Stimulated activated CD4-positive, alpha-beta T cell treated with anti-CD3 and anti-CD28 coated beads, TNF-alpha, amount 100 ng/mL, for 1 hour (primary cell): Measurements from ENCODE around the gene GSTM2.
"Not testable (repeated sequence)": the region's sequence is repeated elsewhere in the genome, so short reads cannot be mapped to it uniquely, and the experiment has no call there.

ENCODE experiments used
- DNase-seq, 3 donors: peaks; one replicate each; pipeline ENCODE4 v3.0.0-alpha.2; 2020; ENCODE audit warnings: low read depth in 3 of 3, low spot score in 1 of 3

Gene GSTM2

DNA sequence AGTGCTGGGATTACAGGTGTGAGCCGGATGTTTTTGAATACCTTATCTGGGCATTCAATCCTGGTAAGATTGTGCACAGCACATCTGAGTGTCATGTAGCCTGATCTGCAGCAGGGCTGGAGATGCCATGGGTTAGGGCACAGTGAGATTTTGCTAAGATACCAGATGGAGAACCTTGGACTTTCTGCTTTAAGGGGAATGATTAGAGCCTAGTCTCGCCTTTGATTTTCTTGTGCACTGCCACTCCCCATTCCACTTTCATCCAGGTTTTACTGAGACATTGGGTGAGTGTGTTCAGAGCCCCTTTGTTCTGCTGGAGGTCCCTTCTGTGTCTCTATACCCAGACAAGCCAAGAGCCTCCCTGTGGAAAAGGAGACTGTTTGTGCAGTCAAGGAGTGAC lies 6.0 kb downstream of the GSTM2 start:
- DNase-seq: not testable (repeated sequence)

DNA sequence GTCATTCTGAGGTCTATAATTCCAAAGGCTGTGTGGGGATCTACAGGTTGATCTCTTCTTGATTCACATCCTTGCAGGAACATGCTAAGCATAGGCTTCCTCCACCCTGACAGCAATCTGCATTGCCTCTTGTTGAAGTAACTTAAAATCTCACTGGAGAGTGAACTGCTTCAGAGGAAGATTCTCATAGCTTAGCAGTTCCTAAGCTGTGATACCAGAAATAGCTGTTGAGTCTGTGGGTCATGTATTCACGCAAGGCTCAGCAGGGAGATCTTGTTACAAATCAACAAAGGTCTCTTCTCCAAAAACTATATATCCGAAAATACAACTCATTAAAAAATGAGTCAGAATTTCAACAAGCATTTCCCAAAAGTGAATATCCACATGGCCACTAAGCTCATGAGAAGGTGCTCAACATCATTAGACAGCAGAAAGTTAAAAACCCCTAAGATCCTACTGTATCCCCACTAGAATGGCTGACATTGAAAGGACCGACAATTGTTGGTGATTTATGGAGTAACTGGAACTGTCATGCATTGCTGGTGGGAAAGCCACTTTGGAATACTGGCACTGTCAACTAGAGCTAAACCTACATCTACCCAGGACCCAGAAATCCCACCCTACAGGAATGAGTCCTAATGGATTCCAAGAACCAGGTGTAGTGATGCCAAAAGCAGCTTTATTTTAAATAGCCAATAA lies 9.0 kb downstream of the GSTM2 start:
- DNase-seq: not testable (repeated sequence)

DNA sequence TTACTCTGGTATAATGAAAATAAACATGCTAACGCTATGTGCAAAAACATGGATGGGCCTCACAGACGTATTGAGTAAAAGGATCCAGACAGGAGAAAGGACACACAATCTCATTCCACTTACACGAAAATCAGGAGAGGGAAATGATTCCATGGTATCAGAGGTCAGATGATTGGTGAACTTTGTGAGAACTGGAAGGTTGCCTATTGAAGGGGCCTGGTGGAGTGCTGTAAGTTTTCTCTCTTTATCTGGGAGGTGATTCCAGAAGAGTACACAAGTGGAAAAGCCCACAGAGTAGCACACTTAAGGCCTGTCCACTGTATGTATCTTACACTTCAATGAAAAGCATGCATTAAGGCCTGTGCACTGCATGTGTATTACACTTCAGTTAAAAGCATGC lies 9.6 kb downstream of the GSTM2 start:
- no peak for DNase-seq

DNA sequence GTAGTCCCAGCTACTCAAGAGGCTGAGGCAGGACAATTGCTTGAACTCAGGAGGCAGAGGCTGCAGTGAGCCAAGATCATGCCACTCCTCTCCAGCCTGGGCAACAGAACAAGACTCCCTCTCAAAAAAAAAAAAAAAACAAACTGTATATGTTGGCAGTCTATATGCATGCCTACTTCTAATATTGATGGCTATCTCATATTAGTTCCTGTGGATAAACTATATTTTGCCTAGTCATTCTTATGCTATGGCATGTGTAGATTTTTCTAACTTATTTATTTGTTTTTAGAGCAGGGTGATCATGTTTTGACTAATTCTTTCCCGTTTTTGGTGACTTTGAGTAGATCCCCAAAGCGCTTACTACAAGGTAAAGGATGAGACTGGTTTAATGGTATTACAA lies 10.8 kb downstream of the GSTM2 start:
- not testable (repeated sequence) for DNase-seq

DNA sequence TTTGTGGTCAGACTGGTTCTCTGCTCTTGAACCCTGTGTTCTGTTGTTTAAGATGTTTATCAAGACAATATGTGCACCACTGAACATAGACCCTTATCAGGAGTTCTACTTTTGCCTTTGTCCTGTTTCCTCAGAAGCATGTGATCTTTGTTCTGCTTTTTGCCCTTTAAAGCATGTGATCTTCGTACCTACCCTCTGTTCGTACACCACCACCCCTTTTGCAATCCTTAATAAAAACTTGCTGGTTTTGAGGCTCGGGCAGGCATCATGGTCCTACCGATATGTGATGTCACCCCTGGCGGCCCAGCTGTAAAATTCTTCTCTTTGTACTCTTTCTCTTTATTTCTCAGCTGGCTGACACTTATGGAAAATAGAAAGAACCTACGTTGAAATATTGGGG lies 16.9 kb downstream of the GSTM2 start:
- DNase-seq: not testable (repeated sequence)

DNA sequence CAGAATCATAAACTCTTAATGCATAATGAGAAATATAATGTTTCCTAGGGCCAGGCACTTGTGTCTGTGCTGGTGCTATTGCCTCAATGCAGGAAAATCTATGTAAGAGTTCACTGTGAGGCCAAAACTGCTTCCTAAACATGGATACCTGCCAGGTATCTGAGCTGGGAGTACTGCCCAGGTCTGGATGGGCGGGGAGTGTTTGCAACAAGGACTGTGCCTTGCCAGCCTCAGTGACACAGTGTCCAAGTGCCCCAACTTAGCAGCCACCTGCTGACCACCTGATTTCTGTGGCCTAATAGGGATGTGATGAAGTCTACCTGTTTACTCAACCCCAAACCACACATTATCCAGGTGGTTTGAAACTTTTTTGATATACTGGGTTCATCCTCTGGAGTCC lies 17.5 kb downstream of the GSTM2 start:
- DNase-seq: not testable (repeated sequence)

DNA sequence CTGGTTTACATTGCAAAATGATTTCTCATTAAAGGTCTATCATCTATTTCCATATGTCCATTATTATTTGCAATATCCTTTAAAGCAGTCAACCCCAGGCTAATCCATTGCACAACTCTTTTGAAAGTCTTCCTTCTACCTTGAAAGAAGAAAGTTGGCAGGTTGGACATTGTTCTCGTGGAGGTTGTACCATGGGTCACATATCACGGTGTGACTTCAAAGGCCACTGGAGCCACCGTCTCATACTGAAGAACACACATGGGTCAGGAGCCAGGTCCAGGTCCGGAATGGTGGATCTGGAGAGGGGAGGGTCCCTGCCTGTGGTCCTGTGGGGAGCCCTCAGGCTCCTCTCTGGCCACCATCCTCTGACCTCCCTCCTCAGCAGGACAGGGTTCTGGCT lies 18.0 kb downstream of the GSTM2 start:
- not testable (repeated sequence) for DNase-seq

DNA sequence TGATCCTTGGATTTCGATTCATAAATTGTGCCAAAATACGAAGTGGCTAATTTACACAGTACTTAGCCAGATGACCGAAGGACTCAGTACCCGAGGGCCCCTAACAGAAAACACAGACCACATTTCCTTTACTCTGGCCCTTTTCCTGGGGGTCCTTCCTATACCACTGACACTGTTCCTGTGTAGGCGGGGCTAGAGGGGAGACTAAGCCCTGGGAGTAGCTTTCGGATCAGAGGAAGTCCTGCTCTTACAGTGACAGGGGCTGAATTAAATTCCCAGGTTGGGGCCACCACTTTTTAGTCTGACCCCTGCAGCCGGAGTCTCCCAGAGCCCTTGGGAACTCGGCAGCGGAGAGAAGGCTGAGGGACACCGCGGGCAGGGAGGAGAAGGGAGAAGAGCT lies 19.3 kb downstream of the GSTM2 start:
- not testable (repeated sequence) for DNase-seq

DNA sequence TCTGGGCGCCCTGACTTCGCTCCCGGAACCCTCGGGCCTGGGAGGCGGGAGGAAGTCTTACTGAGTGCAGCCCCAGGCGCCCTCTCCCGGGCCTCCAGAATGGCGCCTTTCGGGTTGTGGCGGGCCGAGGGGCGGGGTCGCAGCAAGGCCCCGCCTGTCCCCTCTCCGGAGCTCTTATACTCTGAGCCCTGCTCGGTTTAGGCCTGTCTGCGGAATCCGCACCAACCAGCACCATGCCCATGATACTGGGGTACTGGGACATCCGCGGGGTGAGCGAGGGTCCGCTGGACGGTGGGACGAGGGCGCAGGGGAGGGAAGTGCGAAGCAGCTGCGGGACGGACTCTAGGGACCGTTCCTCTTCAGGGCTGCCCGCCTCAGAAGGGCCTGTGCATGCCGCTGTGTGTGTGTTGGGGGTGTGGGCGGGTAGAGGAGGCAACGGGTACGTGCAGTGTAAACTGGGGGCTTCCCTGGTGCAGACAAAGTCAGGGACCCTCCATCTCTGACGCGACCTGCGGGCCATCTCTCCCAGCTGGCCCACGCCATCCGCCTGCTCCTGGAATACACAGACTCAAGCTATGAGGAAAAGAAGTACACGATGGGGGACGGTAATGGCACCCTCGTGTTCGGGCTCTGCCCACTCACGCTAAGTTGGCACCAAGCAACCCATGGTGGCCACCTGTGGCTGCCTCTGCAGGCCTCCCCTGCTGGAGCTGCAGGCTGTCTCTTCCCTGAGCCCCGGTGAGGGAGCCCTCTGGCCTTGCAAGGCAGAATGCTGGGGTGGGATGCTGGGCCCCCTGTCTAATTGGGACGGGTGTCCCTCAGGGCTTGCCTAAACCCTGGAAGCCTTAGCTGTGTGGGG lies 20.0 kb downstream of the GSTM2 start, which contains the start of gene GSTM1:
TSS of gene GSTM1 (plus strand) at position 177 of the 859 bp plus-strand sequence. CDS start at position 234, 57 bp downstream.
- DNase-seq: peak in 2 of 3 donors; percentile 30 to 70

DNA sequence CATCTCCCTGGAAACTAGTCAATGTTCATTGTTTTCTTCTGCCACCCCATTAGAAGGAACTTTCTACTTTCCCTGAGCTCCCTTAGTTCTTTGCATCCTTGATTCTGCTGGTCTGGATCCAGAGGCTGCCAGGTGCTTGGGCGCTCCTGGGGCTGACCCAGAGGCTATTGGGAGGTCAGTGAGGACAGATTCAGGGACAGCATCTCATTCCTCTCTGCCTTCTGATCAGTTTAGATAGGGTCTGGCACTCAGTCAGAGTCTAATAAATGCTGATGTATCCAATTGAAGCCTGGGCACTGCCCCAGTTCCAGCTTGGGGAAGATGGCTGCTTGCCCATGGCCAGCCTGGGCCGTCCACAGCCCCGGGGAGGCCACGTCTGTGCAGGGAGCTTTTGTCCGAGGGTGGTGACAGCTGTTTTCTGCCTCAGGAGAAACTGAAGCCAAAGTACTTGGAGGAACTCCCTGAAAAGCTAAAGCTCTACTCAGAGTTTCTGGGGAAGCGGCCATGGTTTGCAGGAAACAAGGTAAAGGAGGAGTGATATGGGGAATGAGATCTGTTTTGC lies 22.1 kb downstream of the GSTM2 start:
- DNase-seq: no peak

DNA sequence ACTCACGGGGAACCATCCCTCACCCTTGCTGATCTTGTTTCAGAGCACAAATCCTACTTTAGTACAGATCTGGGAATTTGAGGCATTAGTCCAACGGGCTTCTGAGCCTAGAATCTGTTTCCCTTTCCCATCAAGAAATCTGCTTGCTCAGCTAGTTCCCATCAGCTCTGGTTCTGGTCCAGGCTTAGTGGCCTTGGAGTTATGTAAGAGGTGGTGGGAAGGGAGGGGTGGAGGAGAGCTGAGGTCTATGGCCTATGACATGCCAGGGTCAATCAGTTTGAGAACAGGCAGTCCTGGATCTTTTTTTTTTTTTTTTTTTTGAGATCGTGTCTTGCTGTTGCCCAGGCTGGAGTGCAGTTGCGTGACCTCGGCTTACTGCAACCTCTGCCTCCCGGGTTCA lies 23.9 kb downstream of the GSTM2 start:
- no peak for DNase-seq

DNA sequence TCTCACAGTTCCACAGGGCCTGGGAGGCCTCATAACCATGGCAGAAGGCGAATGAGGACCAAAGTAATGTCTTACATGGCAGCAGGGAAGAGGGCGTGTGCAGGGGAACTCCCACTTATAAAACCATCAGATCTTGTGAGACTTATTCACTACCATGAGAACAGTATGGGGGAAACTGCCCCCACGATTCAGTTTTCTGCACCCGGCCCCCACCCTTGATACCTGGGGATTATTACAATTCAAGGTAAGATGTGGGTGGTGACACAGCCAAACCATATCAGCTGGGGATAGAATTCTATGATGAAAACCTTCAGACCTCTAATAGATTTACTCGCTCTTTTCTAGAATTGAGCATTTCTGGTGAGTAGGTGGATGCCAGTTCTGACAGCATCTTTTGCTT lies 26.5 kb downstream of the GSTM2 start:
- DNase-seq: not testable (repeated sequence)

DNA sequence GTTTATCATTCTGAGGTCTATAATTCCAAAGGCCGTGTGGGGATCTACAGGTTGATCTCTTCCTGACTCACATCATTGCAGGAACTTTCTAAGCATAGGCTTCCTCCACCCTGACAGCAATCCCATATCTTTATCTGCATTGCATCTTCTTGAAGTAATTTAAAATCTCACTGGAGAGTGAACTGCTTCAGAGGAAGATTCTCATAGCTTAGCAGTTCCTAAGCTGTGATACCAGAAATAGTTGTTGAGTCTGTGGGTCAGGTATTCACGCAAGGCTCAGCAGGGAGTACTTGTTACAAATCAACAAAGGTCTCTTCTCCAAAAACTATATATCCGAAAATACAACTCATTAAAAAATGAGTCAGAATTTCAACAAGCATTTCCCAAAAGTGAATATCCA lies 27.3 kb downstream of the GSTM2 start:
- DNase-seq: not testable (repeated sequence)

DNA sequence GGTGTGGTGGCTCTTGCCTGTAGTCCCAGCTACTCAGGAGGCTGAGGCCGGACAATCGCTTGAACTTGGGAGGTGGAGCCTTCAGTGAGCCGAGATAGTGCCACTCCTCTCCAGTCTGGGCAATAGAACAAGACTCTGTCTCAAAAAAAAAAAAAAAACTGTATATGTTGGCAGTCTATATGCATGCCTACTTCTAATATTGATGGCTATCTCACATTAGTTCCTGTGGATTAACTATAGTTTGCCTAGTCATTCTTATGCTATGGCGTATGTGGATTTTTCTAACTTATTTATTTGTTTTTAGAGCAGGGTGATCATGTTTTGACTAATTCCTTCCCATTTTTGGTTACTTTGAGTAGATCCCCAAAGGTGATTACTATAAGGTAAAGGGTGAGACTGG lies 29.2 kb downstream of the GSTM2 start:
- no peak for DNase-seq

DNA sequence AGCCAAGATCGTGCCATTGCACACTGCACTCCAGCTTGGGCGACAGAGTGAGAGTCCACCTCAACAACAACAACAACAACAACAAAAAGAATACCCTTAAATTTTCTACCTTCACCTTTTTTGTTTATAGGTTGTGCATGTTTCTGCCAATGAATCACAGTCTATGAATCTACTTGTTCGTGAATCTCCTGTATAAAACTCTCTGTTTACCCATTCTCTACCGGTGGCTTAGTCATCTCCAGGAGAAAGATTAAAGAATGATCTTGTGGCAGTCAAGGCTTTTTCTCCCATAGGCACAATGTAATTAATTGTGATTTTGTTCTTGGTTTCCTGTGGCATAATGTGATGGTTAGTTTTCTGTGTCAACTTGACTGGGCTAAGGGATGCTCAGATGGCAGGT lies 30.0 kb downstream of the GSTM2 start:
- DNase-seq: not testable (repeated sequence)

DNA sequence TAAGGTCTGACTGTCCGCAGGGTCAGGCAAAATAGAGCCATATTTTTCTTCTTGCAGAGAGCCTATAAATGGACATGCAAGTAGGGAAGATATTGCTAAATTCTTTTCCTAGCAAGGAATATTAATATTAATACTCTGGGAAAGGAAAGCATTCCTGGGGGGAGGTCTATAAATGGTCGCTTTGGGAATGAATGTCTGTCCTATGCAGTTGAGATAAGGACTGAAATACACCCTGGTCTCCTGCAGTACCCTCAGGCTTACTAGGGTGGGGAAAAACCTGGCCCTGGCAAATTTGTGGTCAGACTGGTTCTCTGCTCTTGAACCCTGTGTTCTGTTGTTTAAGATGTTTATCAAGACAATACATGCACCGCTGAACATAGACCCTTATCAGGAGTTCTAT lies 35.1 kb downstream of the GSTM2 start:
- not testable (repeated sequence) for DNase-seq

DNA sequence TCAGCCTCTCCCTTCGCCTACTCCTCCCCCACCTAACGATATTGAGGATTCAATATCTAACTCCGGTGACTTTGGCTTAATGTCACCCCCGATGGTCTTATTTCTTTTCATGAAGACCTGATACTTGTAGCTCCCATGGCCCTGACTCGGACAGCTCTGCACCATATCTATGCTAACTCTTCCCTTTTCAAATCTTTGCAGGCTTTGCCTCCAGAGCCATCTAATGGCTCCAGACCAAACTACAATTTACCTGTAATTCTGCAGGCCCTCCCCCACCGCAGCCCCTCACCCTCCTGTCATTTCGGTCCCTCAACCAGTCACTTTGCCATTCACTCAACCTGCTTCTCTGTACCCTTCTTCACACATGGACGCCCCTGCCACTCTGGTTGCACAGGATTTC lies 36.3 kb downstream of the GSTM2 start:
- DNase-seq: no peak

DNA sequence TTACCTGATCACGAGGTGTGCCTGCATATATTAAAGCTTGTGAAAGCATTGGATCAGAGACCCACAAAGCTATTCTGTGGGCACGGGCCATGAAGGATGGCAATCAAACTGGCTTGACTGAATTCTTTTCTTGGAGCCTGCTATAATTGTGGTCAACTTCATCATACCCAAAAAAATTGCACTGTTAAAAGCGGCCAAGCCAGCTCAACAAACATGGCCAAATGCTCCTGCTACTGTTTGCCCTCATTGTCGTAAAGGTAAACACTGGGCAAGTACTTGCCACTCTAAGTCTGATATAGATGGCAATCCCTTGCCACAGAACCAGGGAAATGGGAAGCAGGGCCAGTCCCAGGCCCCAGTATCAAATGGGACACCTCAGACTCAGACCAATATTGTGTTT lies 37.6 kb downstream of the GSTM2 start:
- no peak for DNase-seq

DNA sequence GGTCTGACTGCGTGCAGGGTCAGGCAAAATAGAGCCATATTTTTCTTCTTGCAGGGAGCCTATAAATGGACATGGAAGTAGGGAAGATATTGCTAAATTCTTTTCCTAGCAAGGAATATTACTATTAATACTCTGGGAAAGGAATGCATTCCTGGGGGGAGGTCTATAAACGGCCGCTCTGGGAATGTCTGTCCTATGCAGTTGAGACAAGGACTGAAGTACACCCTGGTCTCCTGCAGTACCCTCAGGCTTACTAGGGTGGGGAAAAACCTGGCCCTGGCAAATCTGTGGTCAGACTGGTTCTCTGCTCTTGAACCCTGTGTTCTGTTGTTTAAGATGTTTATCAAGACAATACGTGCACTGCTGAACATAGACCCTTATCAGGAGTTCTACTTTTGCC lies 41.1 kb downstream of the GSTM2 start:
- not testable (repeated sequence) for DNase-seq

DNA sequence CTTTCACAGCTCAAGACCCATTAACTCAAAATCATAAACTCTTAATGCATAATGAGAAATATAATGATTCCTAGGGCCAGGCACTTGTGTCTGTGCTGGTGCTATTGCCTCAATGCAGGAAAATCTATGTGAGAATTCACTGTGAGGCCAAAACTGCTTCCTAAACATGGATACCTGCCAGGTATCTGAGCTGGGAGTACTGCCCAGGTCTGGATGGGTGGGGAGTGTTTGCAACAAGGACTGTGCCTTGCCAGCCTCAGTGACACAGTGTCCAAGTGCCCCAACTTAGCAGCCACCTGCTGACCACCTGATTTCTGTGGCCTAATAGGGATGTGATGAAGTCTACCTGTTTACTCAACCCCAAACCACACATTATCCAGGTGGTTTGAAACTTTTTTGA lies 42.0 kb downstream of the GSTM2 start:
- DNase-seq: not testable (repeated sequence)

DNA sequence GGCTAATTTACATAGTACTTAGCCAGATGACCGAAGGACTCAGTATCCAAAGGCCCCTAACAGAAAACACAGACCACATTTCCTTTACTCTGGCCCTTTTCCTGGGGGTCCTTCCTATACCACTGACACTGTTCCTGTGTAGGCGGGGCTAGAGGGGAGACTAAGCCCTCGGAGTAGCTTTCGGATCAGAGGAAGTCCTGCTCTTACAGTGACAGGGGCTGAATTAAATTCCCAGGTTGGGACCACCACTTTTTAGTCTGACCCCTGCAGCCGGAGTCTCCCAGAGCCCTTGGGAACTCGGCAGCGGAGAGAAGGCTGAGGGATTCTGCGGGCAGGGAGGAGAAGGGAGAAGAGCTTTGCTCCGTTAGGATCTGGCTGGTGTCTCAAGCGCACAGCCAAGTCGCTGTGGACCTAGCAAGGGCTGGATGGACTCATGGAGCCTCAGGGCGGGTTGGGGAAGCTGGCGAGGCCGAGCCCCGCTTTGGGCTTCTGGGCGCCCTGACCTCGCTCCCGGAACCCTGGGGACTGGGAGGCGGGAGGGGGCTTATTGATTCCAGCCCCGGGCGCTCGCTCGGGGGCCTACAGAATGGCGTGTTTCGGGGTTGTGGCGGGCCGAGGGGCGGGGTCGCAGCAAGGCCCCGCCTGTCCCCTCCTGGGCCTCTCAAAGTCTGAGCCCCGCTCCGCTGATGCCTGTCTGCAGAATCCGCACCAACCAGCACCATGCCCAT lies 43.9 kb downstream of the GSTM2 start, which contains the start of gene GSTM5:
TSS of gene GSTM5 (plus strand) at position 659 of the 728 bp plus-strand sequence. CDS start at position 721, 62 bp downstream.
- DNase-seq: not testable (repeated sequence)
